OCI-LY1 (cell line): ENCODE measurements around the gene SLC25A21.

ENCODE experiments used
- CTCF ChIP-seq: fragments of 200-600 bp; sonication (generic), shearing (Covaris generic); IDR thresholded peaks from 2 replicates; pipeline ENCODE4 v1.5.1; 2017; ENCODE audit warnings: mild to moderate bottlenecking, antibody characterized with exemption, low read length, moderate library complexity, mixed read lengths
- EZH2 ChIP-seq: fragments of 200-600 bp; sonication (generic), shearing (Covaris generic); IDR thresholded peaks from 2 replicates; pipeline ENCODE4 v1.8.0; 2017; ENCODE audit warnings: borderline replicate concordance, mixed run types, mild to moderate bottlenecking, antibody characterized with exemption, low read length, moderate library complexity, mixed read lengths

GRCh38 chr14:36655571-36655962, 516.8 kb downstream of the SLC25A21 start:
- TF ChIP-seq CTCF (no peak), EZH2 (no peak)
